IMR-90 (cell line): Measurements from ENCODE around the gene RANBP2.

Source experiments
- BHLHE40 ChIP-seq: fragments of 150-350 bp; IDR thresholded peaks from 2 replicates; pipeline ENCODE4 v1.6.1; 2016; ENCODE audit warnings: mild to moderate bottlenecking, low read depth, low read length
- CEBPB ChIP-seq: IDR thresholded peaks from 2 replicates; pipeline ENCODE4 v1.6.1; 2012; ENCODE audit warnings: low read depth, low read length, improper control_type of control experiment
- MAFK ChIP-seq: IDR thresholded peaks from 2 replicates; pipeline ENCODE4 v1.6.1; 2012; ENCODE audit warnings: low read depth, low read length, improper control_type of control experiment
- POLR2A ChIP-seq: IDR thresholded peaks from 2 replicates; pipeline ENCODE4 v1.6.1; 2012; ENCODE audit warnings: mild to moderate bottlenecking, low read depth, low read length
- RFX5 ChIP-seq: IDR thresholded peaks from 2 replicates; pipeline ENCODE4 v1.8.0; 2012; ENCODE audit warnings: low read depth, mild to moderate bottlenecking, low read length, moderate library complexity
- TF ChIP-seq, protein P1 (sequence below): conservative IDR thresholded peaks from 2 replicates; pipeline ENCODE4 v1.5.1; 2012; ENCODE audit warnings: mild to moderate bottlenecking, low read depth, low read length, improper control_type of control experiment
- TF ChIP-seq, protein P2 (sequence below): fragments of 150-350 bp; IDR thresholded peaks from 2 replicates; pipeline ENCODE4 v1.6.1; 2017; ENCODE audit warnings: mild to moderate bottlenecking, antibody characterized with exemption, low read length, low read depth

DNA sequence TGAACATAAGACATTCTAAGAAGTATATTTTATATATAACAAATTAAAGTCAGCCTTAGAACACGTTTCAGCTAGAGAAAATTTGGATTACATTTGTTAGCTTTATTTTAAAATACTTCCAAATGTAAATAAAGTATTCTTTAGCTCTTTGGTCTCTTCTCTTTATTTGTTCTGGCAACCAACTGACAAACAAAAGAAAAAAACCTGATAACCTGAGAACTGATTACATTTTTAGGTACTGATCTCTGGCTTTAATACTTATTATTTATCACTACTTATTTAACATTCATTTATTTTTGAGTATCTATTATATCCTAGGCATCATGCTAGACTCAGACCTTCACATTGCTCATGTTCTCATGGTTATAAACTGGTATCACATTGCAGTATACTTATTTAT is 85.8 kb downstream of the RANBP2 start:
- TF ChIP-seq, protein P1, sequence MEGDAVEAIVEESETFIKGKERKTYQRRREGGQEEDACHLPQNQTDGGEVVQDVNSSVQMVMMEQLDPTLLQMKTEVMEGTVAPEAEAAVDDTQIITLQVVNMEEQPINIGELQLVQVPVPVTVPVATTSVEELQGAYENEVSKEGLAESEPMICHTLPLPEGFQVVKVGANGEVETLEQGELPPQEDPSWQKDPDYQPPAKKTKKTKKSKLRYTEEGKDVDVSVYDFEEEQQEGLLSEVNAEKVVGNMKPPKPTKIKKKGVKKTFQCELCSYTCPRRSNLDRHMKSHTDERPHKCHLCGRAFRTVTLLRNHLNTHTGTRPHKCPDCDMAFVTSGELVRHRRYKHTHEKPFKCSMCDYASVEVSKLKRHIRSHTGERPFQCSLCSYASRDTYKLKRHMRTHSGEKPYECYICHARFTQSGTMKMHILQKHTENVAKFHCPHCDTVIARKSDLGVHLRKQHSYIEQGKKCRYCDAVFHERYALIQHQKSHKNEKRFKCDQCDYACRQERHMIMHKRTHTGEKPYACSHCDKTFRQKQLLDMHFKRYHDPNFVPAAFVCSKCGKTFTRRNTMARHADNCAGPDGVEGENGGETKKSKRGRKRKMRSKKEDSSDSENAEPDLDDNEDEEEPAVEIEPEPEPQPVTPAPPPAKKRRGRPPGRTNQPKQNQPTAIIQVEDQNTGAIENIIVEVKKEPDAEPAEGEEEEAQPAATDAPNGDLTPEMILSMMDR: no peak
- no peak for TF ChIP-seq MAFK
- no peak for TF ChIP-seq BHLHE40
- TF ChIP-seq POLR2A: no peak
- TF ChIP-seq, protein P2, sequence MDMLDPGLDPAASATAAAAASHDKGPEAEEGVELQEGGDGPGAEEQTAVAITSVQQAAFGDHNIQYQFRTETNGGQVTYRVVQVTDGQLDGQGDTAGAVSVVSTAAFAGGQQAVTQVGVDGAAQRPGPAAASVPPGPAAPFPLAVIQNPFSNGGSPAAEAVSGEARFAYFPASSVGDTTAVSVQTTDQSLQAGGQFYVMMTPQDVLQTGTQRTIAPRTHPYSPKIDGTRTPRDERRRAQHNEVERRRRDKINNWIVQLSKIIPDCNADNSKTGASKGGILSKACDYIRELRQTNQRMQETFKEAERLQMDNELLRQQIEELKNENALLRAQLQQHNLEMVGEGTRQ: no peak
- TF ChIP-seq RFX5: no peak
- no peak for TF ChIP-seq CEBPB
